COR-L47 (cell line): ENCODE data around the gene NISCH.
A peak's percentile ranks its signal among the peaks of the same experiment; 100 is the strongest.

Experiments
- DNase-seq: peaks from one replicate; lab custom pipeline; 2025; lab: John Stamatoyannopoulos, UW

NISCH gene

GRCh38 chr3:52490939-52491526 is 35.6 kb downstream of the NISCH start:
- DNase-seq: no peak

GRCh38 chr3:52492059-52492458 is 36.7 kb downstream of the NISCH start:
- DNase-seq: no peak

GRCh38 chr3:52493232-52494017 is 38.0 kb downstream of the NISCH start:
- DNase-seq: no peak

- DNase-seq: no peak
These were observed 39.0 kb downstream of the NISCH start for GRCh38 chr3:52494445-52494844.

GRCh38 chr3:52494886-52495495 is 39.6 kb downstream of the NISCH start, which contains the start of gene STAB1:
TSS of gene STAB1 (plus strand) at chr3:52495338. CDS start at chr3:52495414, 76 bp downstream.
- no peak for DNase-seq

- DNase-seq: no peak
These were observed 40.6 kb downstream of the NISCH start for GRCh38 chr3:52495777-52496602.

GRCh38 chr3:52498137-52499054 is 43.0 kb downstream of the NISCH start:
- no peak for DNase-seq

GRCh38 chr3:52501046-52501445 is 45.6 kb downstream of the NISCH start:
- DNase-seq: no peak

- no peak for DNase-seq
These were observed 46.6 kb downstream of the NISCH start for GRCh38 chr3:52502001-52502400.

GRCh38 chr3:52502808-52503350 is 47.5 kb downstream of the NISCH start:
- no peak for DNase-seq

- peak; percentile 6 for DNase-seq
These were observed 48.5 kb downstream of the NISCH start for GRCh38 chr3:52503788-52504424.

- DNase-seq: no peak
These were observed 49.6 kb downstream of the NISCH start for GRCh38 chr3:52504977-52505376.

- DNase-seq: no peak
These were observed 51.0 kb downstream of the NISCH start for GRCh38 chr3:52506266-52506966.

GRCh38 chr3:52507359-52507758 is 52.0 kb downstream of the NISCH start:
- DNase-seq: no peak

GRCh38 chr3:52509753-52510328 is 54.4 kb downstream of the NISCH start:
- no peak for DNase-seq

GRCh38 chr3:52511509-52511908 is 56.1 kb downstream of the NISCH start:
- no peak for DNase-seq

GRCh38 chr3:52512105-52512504 is 56.7 kb downstream of the NISCH start:
- no peak for DNase-seq

GRCh38 chr3:52512727-52513126 is 57.3 kb downstream of the NISCH start:
- DNase-seq: no peak

- DNase-seq: no peak
These were observed 57.9 kb downstream of the NISCH start for GRCh38 chr3:52513281-52513680.
